ENCODE data around the gene PINLYP. TPM values are rescaled to one million over a fixed set of nuclear protein-coding genes. Genes with fewer than 3 reads are reported as not detected.

The PINLYP gene
- total RNA-seq, 4 donors from 2014 or later, result 0.99 to 16.4 (median 3.1) TPM

DNA sequence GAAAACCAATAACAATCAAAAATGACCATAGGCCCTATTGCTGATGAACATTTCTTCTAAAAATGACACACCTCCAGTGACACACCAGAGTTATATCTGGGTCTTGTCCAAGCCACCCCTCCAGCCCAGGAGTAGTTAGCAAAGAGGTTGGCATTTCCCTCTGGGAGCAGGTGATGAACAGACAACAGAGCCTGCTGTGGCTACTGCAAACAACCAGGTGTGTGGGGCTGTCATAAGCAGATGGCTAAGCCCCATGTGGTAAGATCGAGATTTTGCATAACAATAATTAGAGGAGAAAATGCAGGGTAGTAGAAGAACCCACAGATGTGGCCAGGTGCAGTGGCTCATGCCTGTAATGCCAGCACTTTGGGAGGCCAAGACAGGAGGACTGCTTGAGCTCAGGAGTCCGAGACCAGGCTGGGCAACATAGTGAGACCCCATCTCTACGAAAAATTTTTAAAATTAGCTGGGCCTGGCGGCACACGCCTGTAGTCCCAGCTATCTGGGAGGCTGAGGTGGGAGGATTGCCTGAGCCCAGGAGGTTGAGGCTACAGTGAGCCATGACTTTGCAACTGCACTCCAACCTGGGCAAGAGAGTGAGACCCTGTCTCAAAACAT lies 5.3 kb upstream of the PINLYP start:
- WGBS, 2 donors, result 86 to 87% methylated on average over 5 of the region's 5 CpGs
- no peak for TF ChIP-seq POLR2A (IDR thresholded peaks at IDR 0.05)
- TF ChIP-seq, protein P1, sequence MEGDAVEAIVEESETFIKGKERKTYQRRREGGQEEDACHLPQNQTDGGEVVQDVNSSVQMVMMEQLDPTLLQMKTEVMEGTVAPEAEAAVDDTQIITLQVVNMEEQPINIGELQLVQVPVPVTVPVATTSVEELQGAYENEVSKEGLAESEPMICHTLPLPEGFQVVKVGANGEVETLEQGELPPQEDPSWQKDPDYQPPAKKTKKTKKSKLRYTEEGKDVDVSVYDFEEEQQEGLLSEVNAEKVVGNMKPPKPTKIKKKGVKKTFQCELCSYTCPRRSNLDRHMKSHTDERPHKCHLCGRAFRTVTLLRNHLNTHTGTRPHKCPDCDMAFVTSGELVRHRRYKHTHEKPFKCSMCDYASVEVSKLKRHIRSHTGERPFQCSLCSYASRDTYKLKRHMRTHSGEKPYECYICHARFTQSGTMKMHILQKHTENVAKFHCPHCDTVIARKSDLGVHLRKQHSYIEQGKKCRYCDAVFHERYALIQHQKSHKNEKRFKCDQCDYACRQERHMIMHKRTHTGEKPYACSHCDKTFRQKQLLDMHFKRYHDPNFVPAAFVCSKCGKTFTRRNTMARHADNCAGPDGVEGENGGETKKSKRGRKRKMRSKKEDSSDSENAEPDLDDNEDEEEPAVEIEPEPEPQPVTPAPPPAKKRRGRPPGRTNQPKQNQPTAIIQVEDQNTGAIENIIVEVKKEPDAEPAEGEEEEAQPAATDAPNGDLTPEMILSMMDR (IDR thresholded peaks at IDR 0.05), result no peak
- intact Hi-C loops (cut with DNase I; ENCODE audit: low total_unique reads), result no loop called here
- DNase-seq (ENCODE audit: low spot score in 2 of 2), result no peak
- H3K4me3 ChIP-seq (ENCODE audit: low read depth, poor library complexity, severe bottlenecking), result no peak overlapping the region

DNA sequence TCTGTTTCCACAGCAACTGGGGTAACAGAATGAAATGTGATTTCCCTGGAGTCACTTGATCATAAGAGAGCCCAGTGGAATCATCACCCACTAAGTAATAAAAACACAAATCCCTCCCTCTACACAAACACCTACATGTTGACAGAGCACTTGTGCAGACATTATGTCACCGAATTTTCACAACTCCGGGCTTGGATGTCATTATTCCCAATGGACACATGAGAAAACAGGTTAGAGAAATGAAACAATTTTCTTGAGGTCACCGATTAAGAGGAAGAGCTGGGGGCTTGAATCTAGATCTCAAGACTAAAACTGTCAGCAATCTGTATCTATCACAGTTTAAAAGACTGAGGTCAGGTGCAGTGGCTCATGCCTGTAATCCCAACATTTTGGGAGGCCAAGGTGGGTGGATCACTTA lies 3.4 kb upstream of the PINLYP start:
- 86 to 89% methylated on average over 3 of the region's 3 CpGs for WGBS, 2 donors
- intact Hi-C loops (cut with DNase I; ENCODE audit: low total_unique reads), result no loop called here
- TF ChIP-seq, protein P1 (IDR thresholded peaks at IDR 0.05), result no peak
- TF ChIP-seq POLR2A (IDR thresholded peaks at IDR 0.05), result no peak
- DNase-seq (ENCODE audit: low spot score in 2 of 2), result no peak
- no peak overlapping the region for H3K4me3 ChIP-seq (ENCODE audit: low read depth, poor library complexity, severe bottlenecking)

DNA sequence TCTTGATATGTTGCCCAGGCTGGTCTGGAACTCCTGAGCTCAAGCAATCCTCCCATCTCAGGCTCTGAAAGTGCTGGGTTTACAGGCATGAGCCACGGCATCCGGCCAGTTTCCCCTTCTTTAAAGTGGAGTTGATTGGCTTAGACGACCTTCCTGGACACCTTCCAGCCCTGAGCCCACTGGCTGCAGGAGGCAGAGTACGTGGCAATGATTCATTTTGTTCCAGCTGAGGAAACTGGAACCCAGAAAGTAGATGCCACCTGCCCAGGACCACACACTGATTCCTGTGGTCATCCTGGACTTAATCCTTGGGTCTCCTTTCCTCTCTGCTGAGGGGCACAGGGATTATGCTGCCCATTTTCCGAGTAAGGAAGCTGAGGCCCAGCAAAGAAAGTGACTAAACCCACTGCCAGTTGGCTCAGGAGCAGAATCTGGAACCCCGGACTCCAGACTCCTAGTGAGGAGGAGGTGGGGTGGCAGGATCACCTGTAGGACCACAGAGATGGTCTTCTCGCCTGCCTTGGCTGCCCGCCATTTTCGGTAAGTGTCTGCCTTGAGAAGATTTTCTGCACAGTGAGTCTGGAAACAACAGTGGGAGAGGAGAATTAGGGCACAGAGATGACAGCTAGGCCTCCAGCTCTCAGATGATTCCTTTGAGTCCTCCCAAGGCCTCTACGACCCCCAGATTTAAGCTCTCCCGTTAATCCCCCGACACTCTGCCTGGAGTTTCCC lies 1.0 kb upstream of the PINLYP start:
- TF ChIP-seq, protein P1 (IDR thresholded peaks at IDR 0.05), result no peak
- no peak for TF ChIP-seq POLR2A (IDR thresholded peaks at IDR 0.05)
- intact Hi-C loops (cut with DNase I; ENCODE audit: low total_unique reads), result no loop called here
- 26 to 29% methylated on average over 12 of the region's 12 CpGs for WGBS, 2 donors
- H3K4me3 ChIP-seq (ENCODE audit: low read depth, poor library complexity, severe bottlenecking), result peak overlapping the region; percentile 65
- DNase-seq (ENCODE audit: low spot score in 2 of 2), result no peak

DNA sequence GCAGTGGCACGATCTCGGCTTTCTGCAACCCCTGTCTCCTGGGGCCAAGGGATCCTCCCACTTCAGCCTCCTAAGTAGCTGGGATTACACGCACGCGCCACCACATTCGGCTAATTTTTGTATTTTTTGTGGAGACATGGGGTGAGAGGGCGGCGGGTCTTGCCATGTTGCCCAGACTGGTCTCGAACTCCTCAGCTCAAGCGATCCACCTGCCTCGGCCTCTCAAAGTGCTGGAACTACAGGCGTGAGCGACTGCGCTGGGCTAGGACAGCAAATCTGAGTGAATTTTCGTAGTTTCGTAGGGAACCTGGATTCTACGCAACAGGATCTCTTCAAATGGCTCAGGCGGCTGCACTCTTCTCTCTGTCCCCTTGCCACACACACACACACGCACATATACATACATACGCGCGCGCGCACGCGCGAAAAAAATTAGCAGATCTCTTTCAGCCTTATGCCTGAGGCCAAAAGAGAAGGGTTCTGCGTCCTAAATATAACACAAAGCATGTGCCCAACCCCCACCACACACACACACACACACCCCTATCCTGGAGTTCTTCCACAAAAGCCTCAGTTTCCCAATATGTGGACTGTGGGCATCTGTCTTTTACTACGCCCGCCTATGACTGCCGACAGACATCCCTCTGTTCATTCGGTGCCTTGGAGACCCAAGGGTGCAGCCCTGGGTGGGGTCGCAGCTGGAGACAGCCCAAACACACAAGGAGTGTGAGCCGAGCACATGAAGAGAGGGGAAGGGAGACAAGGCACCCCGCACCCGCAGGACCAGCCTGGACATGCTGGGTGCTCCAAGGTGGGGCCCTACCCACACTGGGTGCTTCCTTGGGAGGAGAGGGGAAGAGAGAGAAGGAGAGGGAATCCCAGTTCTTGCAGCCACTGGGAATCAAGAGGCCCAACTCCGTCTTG lies 616 bp downstream of the PINLYP start:
- no peak overlapping the region for H3K4me3 ChIP-seq (ENCODE audit: low read depth, poor library complexity, severe bottlenecking)
- TF ChIP-seq, protein P1 (IDR thresholded peaks at IDR 0.05), result no peak
- TF ChIP-seq POLR2A (IDR thresholded peaks at IDR 0.05), result no peak
- DNase-seq (ENCODE audit: low spot score in 2 of 2), result no peak
- 49 to 50% methylated on average over 37 of the region's 37 CpGs for WGBS, 2 donors
- intact Hi-C loops (cut with DNase I; ENCODE audit: low total_unique reads), result no loop called here

DNA sequence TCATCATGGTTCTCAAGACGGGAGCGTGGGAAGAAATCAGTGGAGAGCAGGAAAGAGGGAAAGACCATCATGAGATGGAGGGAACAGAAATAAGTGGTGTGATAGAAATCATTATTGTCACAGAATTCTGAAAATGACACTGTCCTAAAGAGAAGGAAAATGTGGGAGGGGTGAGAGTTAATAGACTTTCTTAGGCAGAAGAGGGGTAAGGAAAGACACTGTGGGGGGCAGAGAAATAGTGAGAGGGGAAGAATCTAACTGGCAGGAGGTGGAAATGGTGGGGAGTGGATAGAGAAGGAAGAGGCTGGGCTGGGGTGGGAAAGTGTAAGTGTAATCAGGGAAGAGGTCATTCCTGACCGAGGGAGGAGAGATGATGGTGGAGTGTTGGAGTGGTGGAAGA lies 3.2 kb downstream of the PINLYP start:
- H3K4me3 ChIP-seq (ENCODE audit: low read depth, poor library complexity, severe bottlenecking), result no peak overlapping the region
- WGBS, 2 donors, result 83% methylated on average over 3 of the region's 3 CpGs
- intact Hi-C loops (cut with DNase I; ENCODE audit: low total_unique reads), result no loop called here
- no peak for DNase-seq (ENCODE audit: low spot score in 2 of 2)
- TF ChIP-seq POLR2A (IDR thresholded peaks at IDR 0.05), result no peak
- TF ChIP-seq, protein P1 (IDR thresholded peaks at IDR 0.05), result no peak

Measured in lower leg skin (tissue), 4 donors.